Astrocyte (in vitro differentiated cells and primary cell): ENCODE data around the gene ZDHHC1. TPM values are rescaled to one million over a fixed set of nuclear protein-coding genes. Genes with fewer than 3 reads are reported as not detected.
A peak's percentile ranks its signal among the peaks of the same experiment; 100 is the strongest.

ENCODE experiments used
- DNase-seq: peaks from one replicate; pipeline ENCODE4 v3.0.0-alpha.2; 2010; ENCODE audit warnings: low read depth
- FAIRE-seq: peaks from 2 replicates; lab custom pipeline; 2011; peaks lifted over from hg19 to GRCh38; lab: Jason Lieb, UNC
- H2AFZ ChIP-seq: 2 replicates; pipeline ENCODE4 v1.6.0; 2012; ENCODE audit warnings: low read depth, low read length, inconsistent platforms
- H3K27ac ChIP-seq: 2 replicates; pipeline ENCODE4 v1.5.1; 2011; ENCODE audit warnings: low read depth, low read length, inconsistent platforms
- H3K27me3 ChIP-seq: 2 replicates; pipeline ENCODE4 v1.6.0; 2011; ENCODE audit warnings: low read length, inconsistent platforms; ENCODE audit not compliant: insufficient read depth
- H3K36me3 ChIP-seq: 2 replicates; pipeline ENCODE4 v1.5.1; 2011; ENCODE audit warnings: low read length, inconsistent platforms; ENCODE audit not compliant: insufficient read depth
- H3K4me1 ChIP-seq: 2 replicates; pipeline ENCODE4 v1.5.1; 2011; ENCODE audit warnings: low read length, inconsistent platforms; ENCODE audit not compliant: insufficient read depth
- H3K4me2 ChIP-seq: 2 replicates; pipeline ENCODE4 v1.6.0; 2012; ENCODE audit warnings: low read length, inconsistent platforms
- H3K4me3 ChIP-seq: 2 replicates; pipeline ENCODE4 v1.5.1; 2011; ENCODE audit warnings: low read depth, mild to moderate bottlenecking, low read length, inconsistent platforms; ENCODE audit not compliant: insufficient read depth
- H3K79me2 ChIP-seq: 2 replicates; pipeline ENCODE4 v1.6.0; 2012; ENCODE audit warnings: mild to moderate bottlenecking, low read length, inconsistent platforms; ENCODE audit not compliant: insufficient read depth
- H3K9ac ChIP-seq: 2 replicates; pipeline ENCODE4 v1.6.0; 2012; ENCODE audit warnings: mild to moderate bottlenecking, low read length, inconsistent platforms
- H3K9me3 ChIP-seq: 2 replicates; pipeline ENCODE4 v1.5.1; 2012; ENCODE audit warnings: low read depth, mild to moderate bottlenecking, low read length, inconsistent platforms; ENCODE audit not compliant: insufficient read depth
- H4K20me1 ChIP-seq: 2 replicates; pipeline ENCODE4 v1.6.0; 2012; ENCODE audit warnings: low read length, inconsistent platforms; ENCODE audit not compliant: insufficient read depth
- H3K27ac Mint-ChIP-seq: one replicate; pipeline ENCODE4 v1.8.0; 2021; ENCODE audit warnings: mild to moderate bottlenecking, mixed read lengths; ENCODE audit not compliant: unreplicated experiment
- H3K27me3 Mint-ChIP-seq: one replicate; pipeline ENCODE4 v1.8.0; 2021; ENCODE audit warnings: low read depth, mixed read lengths; ENCODE audit not compliant: unreplicated experiment
- H3K36me3 Mint-ChIP-seq: one replicate; pipeline ENCODE4 v1.8.0; 2021; ENCODE audit warnings: low read depth, mixed read lengths; ENCODE audit not compliant: unreplicated experiment
- H3K4me1 Mint-ChIP-seq: one replicate; pipeline ENCODE4 v1.8.0; 2021; ENCODE audit warnings: low read depth, mixed read lengths; ENCODE audit not compliant: unreplicated experiment
- H3K4me3 Mint-ChIP-seq: one replicate; pipeline ENCODE4 v1.8.0; 2021; ENCODE audit warnings: mild to moderate bottlenecking, moderate library complexity, mixed read lengths; ENCODE audit not compliant: unreplicated experiment
- H3K9me3 Mint-ChIP-seq: one replicate; pipeline ENCODE4 v1.8.0; 2021; ENCODE audit warnings: mild to moderate bottlenecking, mixed read lengths; ENCODE audit not compliant: unreplicated experiment
- CTCF ChIP-seq: IDR thresholded peaks from 2 replicates; pipeline ENCODE4 v1.5.1; 2011; ENCODE audit warnings: low read depth, mild to moderate bottlenecking, inconsistent platforms, low read length, moderate library complexity; ENCODE audit not compliant: insufficient read depth
- EZH2 ChIP-seq: IDR thresholded peaks from 2 replicates; pipeline ENCODE4 v1.6.1; 2012; ENCODE audit warnings: mild to moderate bottlenecking, low read length, inconsistent platforms; ENCODE audit not compliant: insufficient read depth
- total RNA-seq: library from RNA; stranded (reverse); gene quantifications from 2 replicates; pipeline ENCODE4 v1.2.1, GENCODE V29; 2021

Gene ZDHHC1
- total RNA-seq, 1 donor from 2014 or later, result 3.7 TPM

GRCh38 chr16:67396159-67397035, 19.9 kb downstream of the ZDHHC1 start:
- Histone ChIP-seq H3K9me3 (no peaks in the 10 kb centered on the region), H3K4me1 (peaks cover 25% of the 10 kb centered on the region), H3K4me3 (no peak overlapping the region), H3K36me3 (no peaks in the 10 kb centered on the region), H4K20me1 (peaks cover 4% of the 10 kb centered on the region), H3K9ac (peak overlapping the region; percentile 71), H3K27me3 (peaks cover 3% of the 10 kb centered on the region), H3K27ac (no peak overlapping the region), H3K79me2 (no peaks in the 10 kb centered on the region), H3K4me2 (peak overlapping the region; percentile 59), H2AFZ (peak overlapping the region; percentile 24)
- FAIRE-seq (no peak), DNase-seq (peak; percentile 60)
- Mint-ChIP-seq H3K27ac (no peak overlapping the region), H3K4me1 (no peaks in the 10 kb centered on the region), H3K4me3 (no peak overlapping the region), H3K9me3 (peaks cover 2% of the 10 kb centered on the region), H3K36me3 (peaks cover 2% of the 10 kb centered on the region), H3K27me3 (peaks cover 39% of the 10 kb centered on the region)
- no peak for TF ChIP-seq EZH2
- TF ChIP-seq CTCF, result no peak

- Histone ChIP-seq H3K9ac (no peak overlapping the region), H2AFZ (peak overlapping the region; percentile 24), H3K36me3 (no peaks in the 10 kb centered on the region), H3K9me3 (no peaks in the 10 kb centered on the region), H3K27me3 (peaks cover 3% of the 10 kb centered on the region), H4K20me1 (peaks cover 4% of the 10 kb centered on the region), H3K4me1 (peaks cover 25% of the 10 kb centered on the region), H3K4me2 (peak overlapping the region; percentile 59), H3K27ac (no peak overlapping the region), H3K79me2 (no peaks in the 10 kb centered on the region), H3K4me3 (no peak overlapping the region)
- peaks cover 2% of the 10 kb centered on the region for H3K36me3 Mint-ChIP-seq
- no peaks in the 10 kb centered on the region for H3K4me1 Mint-ChIP-seq
- no peak overlapping the region for H3K4me3 Mint-ChIP-seq
- TF ChIP-seq EZH2, result no peak
- peaks cover 40% of the 10 kb centered on the region for H3K27me3 Mint-ChIP-seq
- H3K27ac Mint-ChIP-seq, result no peak overlapping the region
- peaks cover 2% of the 10 kb centered on the region for H3K9me3 Mint-ChIP-seq
- DNase-seq (no peak), FAIRE-seq (no peak)
Measured at GRCh38 chr16:67395458-67396158, 20.7 kb downstream of the ZDHHC1 start.

GRCh38 chr16:67395105-67395457, 21.2 kb downstream of the ZDHHC1 start:
- peaks cover 4% of the 10 kb centered on the region for H4K20me1 ChIP-seq
- H3K4me1 ChIP-seq, result peaks cover 25% of the 10 kb centered on the region
- no peak for FAIRE-seq
- no peaks in the 10 kb centered on the region for H3K36me3 ChIP-seq
- TF ChIP-seq EZH2, result no peak
- no peak for TF ChIP-seq CTCF
- peaks cover 3% of the 10 kb centered on the region for H3K27me3 ChIP-seq
- H2AFZ ChIP-seq, result no peak overlapping the region
- no peak overlapping the region for H3K4me2 ChIP-seq
- H3K79me2 ChIP-seq, result no peaks in the 10 kb centered on the region
- no peak for DNase-seq
- H3K27ac Mint-ChIP-seq, result no peak overlapping the region
- peaks cover 2% of the 10 kb centered on the region for H3K36me3 Mint-ChIP-seq
- no peak overlapping the region for H3K27ac ChIP-seq
- H3K4me3 Mint-ChIP-seq, result no peak overlapping the region
- H3K9me3 Mint-ChIP-seq, result peaks cover 2% of the 10 kb centered on the region
- H3K9ac ChIP-seq, result no peak overlapping the region
- H3K9me3 ChIP-seq, result no peaks in the 10 kb centered on the region
- H3K4me3 ChIP-seq, result no peak overlapping the region
- peaks cover 42% of the 10 kb centered on the region for H3K27me3 Mint-ChIP-seq
- no peaks in the 10 kb centered on the region for H3K4me1 Mint-ChIP-seq
